NCI-H1694 (cell line): ENCODE data around the gene CCNI2.

ENCODE experiments used
- DNase-seq: peaks from one replicate; lab custom pipeline; 2025; lab: John Stamatoyannopoulos, UW

Gene CCNI2

DNA sequence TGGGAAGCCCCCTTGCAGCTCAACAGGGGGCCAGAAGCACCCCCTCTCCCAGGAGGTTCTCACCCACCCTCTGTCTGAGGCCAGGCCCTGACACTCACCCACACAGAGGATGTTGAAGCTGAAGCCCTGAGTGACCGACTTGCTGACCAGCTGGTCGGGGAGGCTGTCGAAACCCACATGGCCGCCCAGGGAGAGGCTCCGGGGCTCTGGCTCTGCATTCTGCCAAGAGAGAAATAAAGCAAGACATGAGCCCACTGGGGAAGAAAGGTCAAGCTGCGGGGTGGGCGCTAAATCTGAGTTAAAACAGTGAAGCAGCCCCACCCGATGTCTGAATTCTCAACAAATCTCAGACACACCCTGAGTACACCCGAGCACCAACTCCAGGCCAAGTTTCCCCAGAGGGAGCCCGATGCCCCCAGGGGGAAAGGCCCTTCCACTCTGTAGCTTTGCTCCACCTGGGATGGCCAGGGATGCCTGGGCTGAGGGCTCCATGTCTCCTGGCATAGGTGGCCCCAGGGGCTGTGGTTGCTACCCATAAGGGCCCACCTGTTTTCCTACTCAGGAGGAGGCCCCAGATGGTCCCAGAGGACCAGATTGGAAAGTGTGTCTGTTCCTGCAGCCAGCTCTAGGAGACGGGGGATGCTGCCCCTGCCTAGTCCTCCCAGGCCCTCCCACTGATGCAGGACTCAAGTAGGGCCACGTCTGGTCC, 18.2 kb downstream of the CCNI2 start:
- no peak for DNase-seq

DNA sequence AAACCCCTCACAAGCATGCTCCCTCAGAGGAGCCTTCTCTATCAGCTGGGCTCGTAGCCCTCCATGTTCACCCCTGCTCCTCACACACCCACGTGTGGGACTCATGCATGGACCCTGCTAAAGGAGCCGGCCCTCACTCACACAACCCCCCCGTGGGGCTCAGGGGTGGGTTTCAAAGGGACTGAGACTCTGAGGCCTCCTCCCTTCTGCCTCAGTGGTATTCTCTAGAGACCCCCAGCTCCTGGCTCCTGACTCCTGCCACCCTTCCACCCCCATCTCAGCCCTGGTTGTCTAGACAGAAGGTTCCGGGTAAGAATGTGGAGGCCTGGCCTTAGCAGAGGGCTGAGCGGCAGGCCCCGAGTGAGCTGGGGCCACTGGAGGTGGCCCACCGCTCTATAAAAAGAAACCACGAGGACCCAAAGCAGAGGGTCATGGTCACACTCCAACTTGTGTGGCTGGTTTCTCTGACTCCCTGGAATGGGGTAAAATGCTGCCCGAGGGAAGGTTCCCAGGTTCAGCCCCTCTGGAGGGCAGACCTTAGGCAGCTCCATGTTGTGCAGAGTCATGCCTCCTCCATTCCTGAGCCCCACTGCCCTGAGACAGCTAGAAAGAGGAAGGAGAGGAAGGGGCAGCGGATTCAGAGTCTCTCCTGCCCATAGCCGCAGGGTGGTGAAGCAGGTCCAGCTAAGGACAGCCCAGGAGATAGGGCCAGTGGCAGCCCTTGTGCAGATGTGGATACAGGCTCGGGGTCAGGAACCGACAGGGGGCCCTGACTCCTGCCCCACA, 19.0 kb downstream of the CCNI2 start:
- no peak for DNase-seq

GRCh38 chr5:132766806-132767055, 19.5 kb downstream of the CCNI2 start:
- no peak for DNase-seq

DNA sequence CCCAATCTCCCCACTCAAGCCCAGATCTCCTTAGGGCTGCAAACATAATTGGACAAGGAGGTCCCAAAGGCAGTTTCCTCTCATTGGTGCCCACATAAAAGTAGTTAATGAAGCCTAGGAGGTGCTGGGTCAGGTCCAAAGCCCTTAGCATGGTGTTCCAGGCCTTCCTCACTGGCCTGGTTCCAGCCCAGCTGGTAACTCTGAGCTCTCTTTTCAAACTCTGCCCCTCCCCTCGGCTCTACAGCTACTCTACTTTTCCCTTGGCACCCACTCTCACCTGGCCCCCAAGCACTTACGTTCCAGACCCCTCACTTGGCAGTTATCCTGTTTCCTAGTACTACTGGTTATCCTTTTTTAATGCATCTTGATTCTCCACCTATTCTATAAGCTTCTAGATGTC, 19.9 kb downstream of the CCNI2 start:
- no peak for DNase-seq

- no peak for DNase-seq
Observed at GRCh38 chr5:132768485-132768868, 21.3 kb downstream of the CCNI2 start.

DNA sequence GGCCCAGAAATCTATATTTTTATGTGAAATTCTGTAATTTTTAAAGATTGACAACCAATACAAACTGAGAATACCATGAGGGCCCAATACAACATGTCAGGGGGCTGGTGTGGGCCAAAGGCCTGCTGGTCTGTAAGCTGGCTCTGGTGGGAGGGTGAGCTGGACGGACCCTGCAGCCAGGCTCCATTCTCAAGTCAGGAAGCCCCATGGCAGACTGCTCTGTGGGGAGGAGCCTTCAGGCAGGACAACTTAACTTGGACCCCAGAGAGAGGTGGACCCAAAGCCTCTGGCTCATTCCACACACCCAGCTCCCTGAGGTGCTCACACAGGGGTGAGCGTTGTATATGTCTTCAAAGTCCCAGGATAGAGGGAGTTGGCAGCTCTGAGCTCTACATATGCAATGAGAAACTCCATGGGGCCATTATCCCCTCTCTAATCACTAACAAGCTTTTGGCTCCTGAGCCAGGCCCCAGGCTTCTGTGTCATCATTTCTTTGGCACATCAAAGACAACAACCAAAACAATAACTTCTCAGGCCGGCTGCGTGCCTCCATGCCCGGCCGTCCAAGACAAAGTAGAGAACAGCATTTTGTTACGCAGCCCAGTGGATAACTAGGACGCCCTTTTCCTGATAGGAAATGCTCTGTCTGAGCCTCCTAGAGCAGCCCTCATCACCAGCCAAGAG, 23.4 kb downstream of the CCNI2 start:
- DNase-seq, result no peak

DNA sequence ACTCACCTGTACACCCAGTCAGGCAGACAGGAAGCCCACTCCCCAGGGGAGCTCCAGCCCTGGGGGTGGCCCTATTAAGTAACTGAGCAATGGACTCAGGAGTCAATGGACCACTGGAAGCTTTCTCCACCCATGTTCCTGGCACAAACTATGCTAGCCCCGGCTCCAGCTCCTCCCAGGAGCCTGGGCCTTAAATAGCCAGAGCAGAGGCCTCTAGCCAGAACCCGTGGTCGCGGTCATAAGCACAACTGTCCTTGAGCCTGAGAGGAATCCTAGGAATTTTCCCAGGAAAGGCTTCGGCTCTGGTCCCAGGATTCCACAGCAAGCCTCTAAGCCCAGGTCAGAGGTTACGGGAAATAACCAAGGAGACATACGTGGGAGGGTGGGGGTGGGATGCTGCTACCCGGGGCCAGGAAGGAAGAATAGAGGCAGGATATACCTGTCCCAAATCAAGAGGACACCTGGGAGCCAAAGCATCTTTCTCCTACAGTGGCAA, 24.3 kb downstream of the CCNI2 start:
- no peak for DNase-seq

GRCh38 chr5:132772291-132773070, 25.3 kb downstream of the CCNI2 start:
- DNase-seq, result no peak

GRCh38 chr5:132773114-132773513, 25.9 kb downstream of the CCNI2 start:
- no peak for DNase-seq

- DNase-seq, result no peak
Observed at GRCh38 chr5:132773601-132774355, 26.6 kb downstream of the CCNI2 start.

DNA sequence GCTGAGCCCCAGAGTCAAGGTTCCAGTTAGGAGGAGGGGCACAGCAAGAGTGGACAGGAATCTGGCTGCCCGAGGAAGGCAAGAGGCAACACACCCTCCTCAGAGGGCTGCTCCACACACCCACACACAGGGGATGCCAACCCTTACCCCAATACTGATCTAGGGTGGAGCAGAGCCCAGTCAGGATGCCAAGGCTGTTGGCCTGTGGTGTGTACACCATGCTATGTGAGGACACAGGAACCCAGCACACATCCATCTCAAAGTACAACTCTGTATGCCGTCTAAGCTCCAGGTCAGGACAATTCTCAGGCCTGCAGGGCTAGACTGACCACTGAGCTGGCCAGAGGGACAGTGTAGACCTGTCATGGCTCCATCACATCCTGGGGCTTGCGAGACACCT, 27.2 kb downstream of the CCNI2 start:
- DNase-seq, result no peak

- DNase-seq, result no peak
Observed at GRCh38 chr5:132774896-132775295, 27.7 kb downstream of the CCNI2 start.

DNA sequence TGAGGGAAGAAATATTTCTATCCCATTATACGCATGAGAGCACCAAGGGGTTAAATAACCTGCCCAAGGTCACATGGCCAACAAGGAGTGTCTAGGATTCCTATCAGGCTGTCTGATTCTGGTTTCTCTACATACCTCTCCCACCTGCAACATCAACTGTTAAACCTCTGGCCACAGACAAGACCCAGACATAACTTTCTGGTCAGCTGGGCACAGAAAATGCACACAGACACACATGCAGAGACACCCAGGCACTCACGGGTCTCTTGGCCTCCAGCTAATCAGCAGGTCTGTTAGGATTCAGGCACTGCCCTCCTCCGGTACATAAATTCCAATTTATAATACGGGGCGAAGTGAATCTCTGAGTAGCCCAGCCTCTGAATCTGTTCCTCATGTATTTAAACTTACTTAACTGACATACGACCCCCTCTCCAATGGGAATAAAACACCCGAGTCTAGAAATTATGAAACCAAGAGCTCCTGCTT, 28.3 kb downstream of the CCNI2 start:
- no peak for DNase-seq

GRCh38 chr5:132776131-132776937, 29.1 kb downstream of the CCNI2 start:
- DNase-seq, result no peak

DNA sequence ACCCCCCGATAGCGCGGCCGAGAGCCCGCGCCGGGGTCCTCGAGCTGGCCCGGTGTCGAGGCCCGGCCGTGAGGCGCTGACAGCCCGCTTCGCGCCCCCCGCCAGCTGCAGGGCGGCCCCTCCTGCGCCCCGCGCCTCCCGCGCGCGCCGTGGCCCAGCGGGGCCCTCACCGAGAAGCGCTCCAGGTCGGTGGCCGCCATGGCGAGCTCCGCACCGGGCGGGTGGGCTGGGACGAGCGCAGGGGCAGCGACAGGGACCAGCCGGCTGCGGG, 29.6 kb downstream of the CCNI2 start:
- DNase-seq, result no peak

GRCh38 chr5:132777209-132778069, 30.2 kb downstream of the CCNI2 start, which contains the start of gene SEPTIN8:
SEPTIN8 (minus strand) TSS chr5:132777239; CDS start chr5:132777137, 102 bp downstream.
- no peak for DNase-seq

DNA sequence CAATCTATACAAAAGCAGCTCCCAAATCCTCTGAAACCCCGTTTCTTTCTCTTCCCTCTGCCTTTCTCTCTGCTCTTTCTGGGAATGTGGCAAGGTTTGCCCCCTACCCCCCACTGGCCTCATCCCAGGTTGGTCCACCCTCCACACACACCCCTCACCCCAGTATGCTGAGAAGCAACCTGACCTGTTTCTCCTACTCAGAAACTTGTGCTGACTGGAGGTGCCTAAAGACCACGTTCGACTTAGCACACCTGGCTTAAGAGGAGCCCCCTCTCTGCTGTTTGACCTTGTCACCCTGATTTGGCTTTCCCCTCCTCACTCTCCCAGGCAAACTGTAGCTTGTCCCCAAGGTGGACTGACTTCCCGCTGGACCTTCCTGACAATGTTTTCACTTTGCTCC, 30.9 kb downstream of the CCNI2 start:
- DNase-seq, result no peak

- no peak for DNase-seq
Observed at GRCh38 chr5:132778856-132779255, 31.6 kb downstream of the CCNI2 start.

DNA sequence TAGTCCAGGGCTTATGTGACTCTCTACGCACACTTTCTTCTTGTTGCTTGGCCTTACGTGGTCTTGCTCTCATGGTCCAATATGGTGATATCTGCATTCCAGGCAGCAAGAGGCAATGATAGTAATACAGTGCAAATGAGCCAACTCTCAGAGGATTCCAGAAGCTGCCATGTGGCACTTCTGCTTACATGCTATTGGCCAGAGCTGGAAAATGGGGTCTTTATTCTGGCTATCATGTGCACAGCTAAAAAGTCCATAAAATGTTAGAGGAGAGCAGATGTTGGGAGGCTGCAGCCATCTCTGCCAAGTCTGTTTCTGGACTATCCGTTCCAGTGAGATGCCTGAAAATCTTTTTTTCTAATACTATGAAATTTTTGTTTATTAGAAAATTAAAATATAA, 32.7 kb downstream of the CCNI2 start:
- no peak for DNase-seq

DNA sequence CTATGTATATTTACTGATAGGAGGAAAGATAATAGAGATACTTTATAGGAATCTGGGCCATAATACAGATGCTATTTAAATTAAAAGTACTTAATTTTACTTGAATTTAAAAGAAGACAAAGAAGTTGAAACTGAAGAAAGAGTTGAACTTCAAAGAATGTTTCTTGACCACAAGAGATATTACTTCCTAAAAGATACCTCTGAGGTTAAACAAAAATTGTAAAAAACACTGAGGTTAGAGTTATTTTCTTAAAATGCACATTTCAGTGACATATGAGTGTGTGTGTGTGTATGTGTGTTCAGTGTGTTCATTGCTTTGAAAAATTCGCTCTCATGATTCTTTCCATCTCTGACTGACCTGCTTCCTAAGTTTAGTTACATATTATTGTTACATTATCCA, 33.4 kb downstream of the CCNI2 start:
- DNase-seq, result no peak
